ENCODE results near the gene KLHL13. TPM values are rescaled to one million over a fixed set of nuclear protein-coding genes. Genes with fewer than 3 reads are reported as not detected.
"Not testable (repeated sequence)": the region's sequence is repeated elsewhere in the genome, so short reads cannot be mapped to it uniquely, and the experiment has no call there.

KLHL13 gene
- total RNA-seq, 4 donors from 2014 or later, result 1.3 to 8.2 (median 5.2) TPM

DNA sequence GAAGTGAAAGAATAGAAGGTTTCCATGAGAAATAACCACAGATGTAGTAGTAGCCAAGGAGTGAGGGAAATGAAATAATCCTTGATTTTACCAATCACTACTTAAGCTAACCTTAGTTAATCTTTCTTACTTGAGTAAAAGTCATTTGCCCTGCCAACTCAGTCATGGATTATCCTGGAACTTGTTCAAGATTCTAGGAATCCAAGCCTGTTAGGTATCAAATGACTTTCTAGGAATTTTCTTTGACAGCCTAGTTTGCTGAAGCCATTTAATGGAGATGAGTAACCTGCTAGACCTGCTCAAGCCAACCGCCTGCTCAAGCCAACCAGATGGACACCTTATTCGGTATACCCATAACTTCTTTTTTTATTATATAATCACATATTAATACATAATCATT, 180.5 kb downstream of the KLHL13 start:
- Histone ChIP-seq H3K9me3 (no peaks in the 10 kb centered on the region), H3K27me3 (no peaks in the 10 kb centered on the region), H3K4me3 (no peak overlapping the region), H3K27ac (no peak overlapping the region), H3K4me1 (no peaks in the 10 kb centered on the region), H3K36me3 (no peaks in the 10 kb centered on the region)
- no peak for DNase-seq
- intact Hi-C loops (cut with DNase I), result no loop called here
- 72 to 87% methylated on average over 2 of the region's 2 CpGs for WGBS, 2 donors
- TF ChIP-seq POLR2A (IDR thresholded peaks at IDR 0.05), result no peak
- TF ChIP-seq, protein P1, sequence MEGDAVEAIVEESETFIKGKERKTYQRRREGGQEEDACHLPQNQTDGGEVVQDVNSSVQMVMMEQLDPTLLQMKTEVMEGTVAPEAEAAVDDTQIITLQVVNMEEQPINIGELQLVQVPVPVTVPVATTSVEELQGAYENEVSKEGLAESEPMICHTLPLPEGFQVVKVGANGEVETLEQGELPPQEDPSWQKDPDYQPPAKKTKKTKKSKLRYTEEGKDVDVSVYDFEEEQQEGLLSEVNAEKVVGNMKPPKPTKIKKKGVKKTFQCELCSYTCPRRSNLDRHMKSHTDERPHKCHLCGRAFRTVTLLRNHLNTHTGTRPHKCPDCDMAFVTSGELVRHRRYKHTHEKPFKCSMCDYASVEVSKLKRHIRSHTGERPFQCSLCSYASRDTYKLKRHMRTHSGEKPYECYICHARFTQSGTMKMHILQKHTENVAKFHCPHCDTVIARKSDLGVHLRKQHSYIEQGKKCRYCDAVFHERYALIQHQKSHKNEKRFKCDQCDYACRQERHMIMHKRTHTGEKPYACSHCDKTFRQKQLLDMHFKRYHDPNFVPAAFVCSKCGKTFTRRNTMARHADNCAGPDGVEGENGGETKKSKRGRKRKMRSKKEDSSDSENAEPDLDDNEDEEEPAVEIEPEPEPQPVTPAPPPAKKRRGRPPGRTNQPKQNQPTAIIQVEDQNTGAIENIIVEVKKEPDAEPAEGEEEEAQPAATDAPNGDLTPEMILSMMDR (IDR thresholded peaks at IDR 0.05), result no peak

DNA sequence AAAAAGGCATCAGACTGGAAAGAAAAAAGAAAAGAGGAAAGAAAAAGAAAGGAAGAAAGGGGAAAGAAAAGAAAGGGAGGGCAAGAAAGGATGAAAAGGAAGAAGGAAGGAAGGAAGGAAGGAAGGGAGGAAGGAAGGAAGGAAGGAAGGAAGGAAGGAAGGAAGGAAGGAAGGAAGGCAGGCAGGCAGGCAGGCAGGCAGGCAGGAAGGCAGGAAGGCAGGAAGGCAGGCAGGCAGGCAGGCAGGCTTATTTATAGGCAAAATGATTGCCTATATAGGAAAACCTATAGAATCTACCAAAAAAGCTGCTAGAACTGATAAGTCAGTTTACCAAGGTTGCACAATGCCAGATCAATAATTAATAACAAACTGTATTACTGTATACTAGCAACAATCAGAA, 186.5 kb downstream of the KLHL13 start:
- H3K9me3 ChIP-seq; H3K4me1 ChIP-seq; H3K4me3 ChIP-seq; H3K27me3 ChIP-seq; H3K36me3 ChIP-seq; DNase-seq; intact Hi-C loops (cut with DNase I); H3K27ac ChIP-seq: not testable (repeated sequence)

DNA sequence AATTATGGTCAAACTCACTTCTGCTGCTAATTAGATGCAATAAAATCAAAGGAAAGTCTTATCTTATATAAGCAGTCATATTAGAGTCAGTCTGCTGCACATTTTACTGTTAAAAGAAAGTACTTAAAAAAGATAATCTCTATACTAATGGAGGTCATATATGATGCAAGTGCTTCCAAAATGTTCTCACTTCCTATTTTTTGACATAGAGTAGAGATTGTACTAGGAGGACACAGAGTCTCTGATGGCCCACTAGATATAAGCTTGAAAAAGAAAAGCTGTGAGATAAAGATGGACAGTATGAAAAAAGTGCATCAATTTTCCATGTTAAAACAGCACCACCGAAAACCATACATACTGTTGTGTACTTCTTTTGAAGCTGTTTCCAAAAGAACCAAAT, 196.9 kb downstream of the KLHL13 start:
- no peaks in the 10 kb centered on the region for H3K27me3 ChIP-seq
- 75 to 100% methylated on average over 1 of the region's 1 CpG for WGBS, 2 donors
- H3K27ac ChIP-seq, result no peak overlapping the region
- H3K4me3 ChIP-seq, result no peak overlapping the region
- no peak for DNase-seq
- intact Hi-C loops (cut with DNase I), result no loop called here
- no peaks in the 10 kb centered on the region for H3K36me3 ChIP-seq
- H3K9me3 ChIP-seq, result no peaks in the 10 kb centered on the region
- TF ChIP-seq, protein P1 (IDR thresholded peaks at IDR 0.05), result no peak
- no peak for TF ChIP-seq POLR2A (IDR thresholded peaks at IDR 0.05)
- no peaks in the 10 kb centered on the region for H3K4me1 ChIP-seq

DNA sequence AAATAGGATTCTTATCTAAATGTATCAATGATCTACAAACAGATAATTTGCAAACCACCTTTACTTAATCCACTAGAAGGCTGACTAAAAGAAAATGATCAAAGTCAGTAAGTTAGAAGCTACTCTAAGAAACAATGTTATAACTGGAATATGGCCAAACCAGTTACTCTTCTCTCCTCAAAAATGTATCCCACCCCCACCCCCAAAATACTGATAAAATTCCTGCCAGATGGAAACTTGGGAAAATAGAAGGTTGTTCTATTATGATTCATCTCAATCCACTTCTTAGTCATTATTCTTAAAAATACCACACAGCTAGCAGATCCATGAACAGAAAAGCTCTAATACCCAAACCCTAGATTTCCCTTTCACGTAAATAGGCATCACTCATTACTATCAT, 206.4 kb downstream of the KLHL13 start:
- H3K27ac ChIP-seq, result no peak overlapping the region
- intact Hi-C loops (cut with DNase I), result no loop called here
- no peaks in the 10 kb centered on the region for H3K27me3 ChIP-seq
- no peaks in the 10 kb centered on the region for H3K36me3 ChIP-seq
- 74 to 79% methylated on average over 1 of the region's 1 CpG for WGBS, 2 donors
- H3K9me3 ChIP-seq, result no peaks in the 10 kb centered on the region
- no peak for TF ChIP-seq POLR2A (IDR thresholded peaks at IDR 0.05)
- TF ChIP-seq, protein P1 (IDR thresholded peaks at IDR 0.05), result no peak
- no peak for DNase-seq
- no peak overlapping the region for H3K4me3 ChIP-seq
- no peaks in the 10 kb centered on the region for H3K4me1 ChIP-seq

DNA sequence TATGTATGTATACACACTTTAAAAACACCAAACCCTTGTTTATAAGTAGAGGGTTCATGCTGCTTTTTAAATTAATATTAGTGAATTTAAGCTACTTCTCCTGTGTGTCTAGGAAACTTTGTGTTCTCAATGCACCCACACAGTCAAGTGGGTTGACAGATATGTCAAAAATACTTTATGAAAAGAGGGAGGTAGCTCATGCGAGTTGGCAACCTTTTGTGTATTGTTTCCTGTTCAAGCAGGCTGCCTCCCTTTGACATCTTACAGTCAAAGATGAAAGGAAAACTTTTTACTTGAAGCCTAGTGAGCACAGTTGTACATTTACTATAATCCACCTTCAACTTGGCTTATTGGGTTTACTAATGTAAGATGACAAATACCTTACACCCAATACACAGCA, 218.4 kb downstream of the KLHL13 start:
- no peak for DNase-seq
- intact Hi-C loops (cut with DNase I), result no loop called here
- no peak for TF ChIP-seq POLR2A (IDR thresholded peaks at IDR 0.05)
- TF ChIP-seq, protein P1 (IDR thresholded peaks at IDR 0.05), result no peak
- no peaks in the 10 kb centered on the region for H3K9me3 ChIP-seq
- WGBS, 2 donors, result 25 to 80% methylated on average over 1 of the region's 1 CpG
- no peaks in the 10 kb centered on the region for H3K4me1 ChIP-seq
- no peaks in the 10 kb centered on the region for H3K27me3 ChIP-seq
- no peaks in the 10 kb centered on the region for H3K36me3 ChIP-seq
- no peak overlapping the region for H3K27ac ChIP-seq
- H3K4me3 ChIP-seq, result no peak overlapping the region

DNA sequence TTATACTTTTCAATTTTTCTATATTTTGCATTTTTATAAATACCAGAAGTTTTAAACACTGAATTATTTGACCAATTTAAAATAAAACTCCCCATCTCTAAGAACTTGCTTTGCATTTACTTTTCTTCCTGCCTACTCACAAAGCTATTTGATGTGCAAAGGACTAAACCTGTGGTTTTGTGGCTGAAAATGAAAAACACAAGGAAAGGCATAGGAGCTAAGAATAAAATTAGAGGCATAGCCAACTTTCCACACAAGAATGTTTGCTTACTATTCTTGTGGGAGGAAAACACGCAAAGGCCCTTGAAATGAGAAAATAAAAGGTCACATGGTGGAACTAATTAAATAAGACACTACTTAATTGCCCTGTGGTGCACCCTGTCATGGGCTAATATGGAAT, 221.2 kb downstream of the KLHL13 start:
- TF ChIP-seq POLR2A (IDR thresholded peaks at IDR 0.05), result no peak
- TF ChIP-seq, protein P1 (IDR thresholded peaks at IDR 0.05), result no peak
- DNase-seq, result no peak
- Histone ChIP-seq H3K4me1 (no peaks in the 10 kb centered on the region), H3K9me3 (no peaks in the 10 kb centered on the region), H3K36me3 (no peaks in the 10 kb centered on the region), H3K4me3 (no peak overlapping the region), H3K27me3 (no peaks in the 10 kb centered on the region), H3K27ac (no peak overlapping the region)
- 43 to 54% methylated on average over 1 of the region's 1 CpG for WGBS, 2 donors
- intact Hi-C loops (cut with DNase I), result no loop called here
